Osteoblast (primary cell): ENCODE results near the gene TIGD1. TPM values are rescaled to one million over a fixed set of nuclear protein-coding genes. Genes with fewer than 3 reads are reported as not detected.

ENCODE experiments used
- DNase-seq: peaks from one replicate; pipeline ENCODE4 v3.0.0; 2011; ENCODE audit warnings: low spot score, mixed read lengths; ENCODE audit not compliant: insufficient read length; ENCODE audit errors: missing footprints
- H2AFZ ChIP-seq: 2 replicates; pipeline ENCODE4 v1.6.0; 2011; ENCODE audit warnings: mild to moderate bottlenecking, low read length
- H3K27ac ChIP-seq: 2 replicates; pipeline ENCODE4 v1.5.1; 2011; ENCODE audit warnings: mild to moderate bottlenecking, low read depth, low read length, moderate library complexity
- H3K27me3 ChIP-seq: 2 replicates; pipeline ENCODE4 v1.6.0; 2012; ENCODE audit warnings: mild to moderate bottlenecking, control low read depth, inconsistent platforms, low read length, moderate library complexity; ENCODE audit not compliant: insufficient read depth
- H3K36me3 ChIP-seq: 2 replicates; pipeline ENCODE4 v1.5.1; 2011; ENCODE audit warnings: mild to moderate bottlenecking, low read length, control low read depth, moderate library complexity; ENCODE audit not compliant: insufficient read depth
- H3K4me1 ChIP-seq: 2 replicates; pipeline ENCODE4 v1.5.1; 2011; ENCODE audit warnings: mild to moderate bottlenecking, low read length, control low read depth, moderate library complexity; ENCODE audit not compliant: insufficient read depth
- H3K4me2 ChIP-seq: 2 replicates; pipeline ENCODE4 v1.6.0; 2011; ENCODE audit warnings: mild to moderate bottlenecking, low read length; ENCODE audit not compliant: insufficient read depth
- H3K4me3 ChIP-seq: fragments of 200-600 bp; sonication (generic); 3 replicates; pipeline ENCODE4 v1.5.1; 2012; ENCODE audit warnings: mild to moderate bottlenecking, low read length, inconsistent platforms; ENCODE audit not compliant: insufficient read depth
- H3K79me2 ChIP-seq: 2 replicates; pipeline ENCODE4 v1.6.0; 2012; ENCODE audit warnings: mild to moderate bottlenecking, low read length, control low read depth, inconsistent platforms; ENCODE audit not compliant: insufficient read depth
- H3K9me3 ChIP-seq: 2 replicates; pipeline ENCODE4 v1.5.1; 2011; ENCODE audit warnings: low read depth, low read length, control low read depth
- H4K20me1 ChIP-seq: 2 replicates; pipeline ENCODE4 v1.6.0; 2012; ENCODE audit warnings: mild to moderate bottlenecking, low read length, control low read depth; ENCODE audit not compliant: insufficient read depth
- CTCF ChIP-seq: IDR thresholded peaks from 2 replicates; pipeline ENCODE4 v1.5.1; 2011; ENCODE audit warnings: mild to moderate bottlenecking, low read depth, low read length, moderate library complexity; ENCODE audit errors: extremely low read depth
- total RNA-seq: library from RNA; depleted of rRNA; stranded (reverse); fragments of >200 nt; gene quantifications from 2 replicates; pipeline ENCODE4 v1.2.3, GENCODE V29; 2012

The TIGD1 gene
- total RNA-seq, 1 donor = 5.8 TPM

GRCh38 chr2:232502511-232502910 lies 47.8 kb downstream of the TIGD1 start:
- H3K4me2 ChIP-seq = no peak overlapping the region
- H3K79me2 ChIP-seq = no peaks in the 10 kb centered on the region
- no peak overlapping the region for H3K4me3 ChIP-seq
- H3K27me3 ChIP-seq = peaks cover 32% of the 10 kb centered on the region
- H3K36me3 ChIP-seq = no peaks in the 10 kb centered on the region
- no peaks in the 10 kb centered on the region for H3K9me3 ChIP-seq
- H3K27ac ChIP-seq = no peak overlapping the region
- DNase-seq = no peak
- no peak for TF ChIP-seq CTCF
- no peaks in the 10 kb centered on the region for H4K20me1 ChIP-seq
- no peak overlapping the region for H2AFZ ChIP-seq
- no peaks in the 10 kb centered on the region for H3K4me1 ChIP-seq

GRCh38 chr2:232501794-232502390 lies 48.5 kb downstream of the TIGD1 start:
- Histone ChIP-seq H3K4me1 (no peaks in the 10 kb centered on the region), H4K20me1 (no peaks in the 10 kb centered on the region), H3K79me2 (no peaks in the 10 kb centered on the region), H3K36me3 (no peaks in the 10 kb centered on the region), H3K4me2 (no peak overlapping the region), H3K27ac (no peak overlapping the region), H2AFZ (no peak overlapping the region), H3K27me3 (peaks cover 32% of the 10 kb centered on the region), H3K4me3 (no peak overlapping the region), H3K9me3 (no peaks in the 10 kb centered on the region)
- no peak for TF ChIP-seq CTCF
- no peak for DNase-seq

GRCh38 chr2:232501331-232501771 lies 49.0 kb downstream of the TIGD1 start:
- Histone ChIP-seq H2AFZ (no peak overlapping the region), H3K79me2 (no peaks in the 10 kb centered on the region), H3K4me2 (no peak overlapping the region), H3K4me1 (no peaks in the 10 kb centered on the region), H3K27ac (no peak overlapping the region), H4K20me1 (no peaks in the 10 kb centered on the region), H3K27me3 (peaks cover 32% of the 10 kb centered on the region), H3K9me3 (no peaks in the 10 kb centered on the region), H3K4me3 (no peak overlapping the region), H3K36me3 (no peaks in the 10 kb centered on the region)
- DNase-seq = no peak
- no peak for TF ChIP-seq CTCF

- H3K36me3 ChIP-seq = no peaks in the 10 kb centered on the region
- H3K4me3 ChIP-seq = no peak overlapping the region
- H4K20me1 ChIP-seq = no peaks in the 10 kb centered on the region
- H3K27ac ChIP-seq = no peak overlapping the region
- no peaks in the 10 kb centered on the region for H3K4me1 ChIP-seq
- no peaks in the 10 kb centered on the region for H3K79me2 ChIP-seq
- H3K4me2 ChIP-seq = no peak overlapping the region
- no peaks in the 10 kb centered on the region for H3K9me3 ChIP-seq
- DNase-seq = no peak
- TF ChIP-seq CTCF = no peak
- peaks cover 11% of the 10 kb centered on the region for H3K27me3 ChIP-seq
- no peak overlapping the region for H2AFZ ChIP-seq
These were observed 51.9 kb downstream of the TIGD1 start for GRCh38 chr2:232498452-232498851.

Other genes with a start within 250 kb of the TIGD1 start
- gene ALPP, start 171.8 kb downstream of the TIGD1 start, total RNA-seq = not detected in 2 replicates
- not detected in 2 replicates for gene ALPG, start 143.7 kb downstream of the TIGD1 start, total RNA-seq
- gene ALPI, start 94.4 kb downstream of the TIGD1 start, total RNA-seq = not detected in 2 replicates
- not detected in 2 replicates for gene ECEL1, start 62.7 kb downstream of the TIGD1 start, total RNA-seq
- gene PRSS56, start 30.2 kb downstream of the TIGD1 start, total RNA-seq = not detected in 2 replicates
- not detected in 2 replicates for gene CHRND, start 24.4 kb downstream of the TIGD1 start, total RNA-seq
- gene CHRNG, start 10.9 kb downstream of the TIGD1 start, total RNA-seq = not detected in 2 replicates
- gene EIF4E2, start 132 bp upstream of the TIGD1 start, total RNA-seq = 70.6 and 83.7 TPM in 2 replicates
- gene EFHD1, start 83.0 kb upstream of the TIGD1 start, total RNA-seq = 2.4 and 3.6 TPM in 2 replicates
- gene GIGYF2, start 146.8 kb upstream of the TIGD1 start, total RNA-seq = 57.2 and 60.7 TPM in 2 replicates
- gene KCNJ13, start 226.0 kb upstream of the TIGD1 start, total RNA-seq = not detected in 2 replicates